ENCODE results near the gene C1QTNF4. TPM values are rescaled to one million over a fixed set of nuclear protein-coding genes. Genes with fewer than 3 reads are reported as not detected.
A peak's percentile ranks its signal among the peaks of the same experiment; 100 is the strongest.

C1QTNF4 gene
- total and polyA plus RNA-seq, 9 of the 15 experiments (the other 6 are each of a cell fraction or from before 2014, with no cell fraction given), result not detected

GRCh38 chr11:47552566-47553405 lies 41.4 kb downstream of the C1QTNF4 start, which contains the start of gene CELF1 (continued):
- TF ChIP-seq CHD7 (IDR thresholded peaks at IDR 0.05; ENCODE audit: low read depth, low read length) (no peak), HNRNPH1 (optimal IDR thresholded peaks at IDR 0.05; ENCODE audit: low read depth, low read length) (no peak), NBN (IDR thresholded peaks at IDR 0.05; ENCODE audit: low read depth) (no peak), U2AF2 (optimal IDR thresholded peaks at IDR 0.05; ENCODE audit: low read depth, low read length) (no peak), DIDO1 (tag; IDR thresholded peaks at IDR 0.05; ENCODE audit: low read depth) (no peak), ZNF165 (CRISPR knock-in tag; IDR thresholded peaks at IDR 0.05; ENCODE audit: borderline replicate concordance) (no peak), NFXL1 (CRISPR knock-in tag; IDR thresholded peaks at IDR 0.05) (no peak), ZBTB33 (CRISPR knock-in tag; IDR thresholded peaks at IDR 0.05) (no peak), MNT (conservative IDR thresholded peaks at IDR 0.05) (peak; percentile 78 to 82), ZKSCAN1 (IDR thresholded peaks at IDR 0.05; ENCODE audit: low read depth, low read length) (no peak)

Data from K562 (cell line).